SK-N-SH treated with all-trans-retinoic acid at 6 μM for 48 hours (cell line): Measurements from ENCODE around the gene GET4.

ENCODE experiments used
- ATAC-seq: fragments of 200-7000 bp; cut with Tn5 transposase; 3 replicates; pipeline ENCODE4 v1.9.1; 2020; ENCODE audit warnings: mild to moderate bottlenecking, moderate library complexity
- CREB5 ChIP-seq: fragments of 250-450 bp; sonication (Bioruptor Pico); IDR thresholded peaks from 2 replicates; pipeline ENCODE4 v1.5.1; 2020; ENCODE audit warnings: low read depth, mild to moderate bottlenecking, moderate library complexity
- CSDC2 ChIP-seq: fragments of 250-450 bp; sonication (Bioruptor Pico); IDR thresholded peaks from 2 replicates; pipeline ENCODE4 v1.5.0; 2020; ENCODE audit warnings: mild to moderate bottlenecking, moderate library complexity
- CSRNP3 ChIP-seq: fragments of 250-450 bp; sonication (Bioruptor Pico); IDR thresholded peaks from 2 replicates; pipeline ENCODE4 v1.5.1; 2021; ENCODE audit warnings: mild to moderate bottlenecking, moderate library complexity
- ESRRG ChIP-seq: fragments of 250-450 bp; sonication (Bioruptor Pico); IDR thresholded peaks from 2 replicates; pipeline ENCODE4 v1.6.1; 2021; ENCODE audit warnings: mild to moderate bottlenecking
- GLIS3 ChIP-seq: fragments of 250-450 bp; sonication (Bioruptor Pico); IDR thresholded peaks from 2 replicates; pipeline ENCODE4 v1.5.0; 2020; ENCODE audit warnings: mild to moderate bottlenecking, moderate library complexity
- ISL1 ChIP-seq: fragments of 250-450 bp; sonication (Bioruptor Pico); IDR thresholded peaks from 2 replicates; pipeline ENCODE4 v2.1.2; 2022; ENCODE audit warnings: mild to moderate bottlenecking, moderate library complexity
- OSR1 ChIP-seq: fragments of 250-450 bp; sonication (Bioruptor Pico); IDR thresholded peaks from 2 replicates; pipeline ENCODE4 v1.8.0; 2022; ENCODE audit warnings: moderate library complexity, mild to moderate bottlenecking, inconsistent platforms
- PATZ1 ChIP-seq: fragments of 250-450 bp; sonication (Bioruptor Pico); IDR thresholded peaks from 2 replicates; pipeline ENCODE4 v1.8.0; 2020; ENCODE audit warnings: mild to moderate bottlenecking, moderate library complexity, borderline replicate concordance
- POU6F1 ChIP-seq: fragments of 250-450 bp; sonication (Bioruptor Pico); IDR thresholded peaks from 2 replicates; pipeline ENCODE4 v1.8.0; 2021; ENCODE audit warnings: low read depth, mild to moderate bottlenecking, moderate library complexity, borderline replicate concordance
- PPARA ChIP-seq: fragments of 250-450 bp; sonication (Bioruptor Pico); IDR thresholded peaks from 2 replicates; pipeline ENCODE4 v1.5.0; 2020; ENCODE audit warnings: mild to moderate bottlenecking, borderline replicate concordance
- RARB ChIP-seq: fragments of 250-450 bp; sonication (Bioruptor Pico); IDR thresholded peaks from 2 replicates; pipeline ENCODE4 v1.8.0; 2021; ENCODE audit warnings: mild to moderate bottlenecking, moderate library complexity
- SNAI2 ChIP-seq: fragments of 250-450 bp; sonication (Bioruptor Pico); IDR thresholded peaks from 2 replicates; pipeline ENCODE4 v1.5.0; 2020; ENCODE audit warnings: mild to moderate bottlenecking, moderate library complexity
- TOX ChIP-seq: fragments of 250-450 bp; sonication (Bioruptor Pico); IDR thresholded peaks from 2 replicates; pipeline ENCODE4 v1.8.0; 2021; ENCODE audit warnings: mild to moderate bottlenecking, moderate library complexity, borderline replicate concordance
- TSHZ2 ChIP-seq: fragments of 250-450 bp; sonication (Bioruptor Pico); IDR thresholded peaks from 2 replicates; pipeline ENCODE4 v1.5.0; 2020; ENCODE audit warnings: mild to moderate bottlenecking, moderate library complexity
- ZFP3 ChIP-seq: fragments of 250-450 bp; sonication (Bioruptor Pico); IDR thresholded peaks from 2 replicates; pipeline ENCODE4 v1.5.0; 2020; ENCODE audit warnings: mild to moderate bottlenecking, moderate library complexity
- ZFP30 ChIP-seq: fragments of 450-650 bp; formaldehyde crosslinking; IDR thresholded peaks from 2 replicates; pipeline ENCODE4 v1.5.0; 2022; ENCODE audit warnings: mild to moderate bottlenecking, moderate library complexity
- ZNF70 ChIP-seq: fragments of 450-650 bp; formaldehyde crosslinking; IDR thresholded peaks from 2 replicates; pipeline ENCODE4 v1.5.0; 2020; ENCODE audit warnings: mild to moderate bottlenecking, moderate library complexity
- ZNF8 ChIP-seq: fragments of 450-650 bp; formaldehyde crosslinking; IDR thresholded peaks from 2 replicates; pipeline ENCODE4 v1.5.0; 2020; ENCODE audit warnings: mild to moderate bottlenecking, moderate library complexity

GET4 gene

GRCh38 chr7:911791-912480 lies 35.6 kb downstream of the GET4 start:
- no peak for ATAC-seq
- TF ChIP-seq CREB5 (CRISPR knock-in tag): no peak
- no peak for TF ChIP-seq OSR1
- TF ChIP-seq ZNF70 (CRISPR knock-in tag): no peak
- no peak for TF ChIP-seq ZFP30 (CRISPR knock-in tag)
- TF ChIP-seq PATZ1 (CRISPR knock-in tag): no peak
- TF ChIP-seq RARB (CRISPR knock-in tag): no peak
- TF ChIP-seq CSRNP3 (CRISPR knock-in tag): no peak
- TF ChIP-seq TOX (CRISPR knock-in tag): no peak
- no peak for TF ChIP-seq PPARA (CRISPR knock-in tag)
- TF ChIP-seq POU6F1 (CRISPR knock-in tag): no peak
- TF ChIP-seq CSDC2 (CRISPR knock-in tag): no peak
- TF ChIP-seq ZFP3 (CRISPR knock-in tag): no peak
- TF ChIP-seq ZNF8 (CRISPR knock-in tag): no peak
- TF ChIP-seq ISL1 (CRISPR knock-in tag): no peak
- TF ChIP-seq TSHZ2: no peak

- no peak for TF ChIP-seq RARB (CRISPR knock-in tag)
- no peak for TF ChIP-seq ZNF70 (CRISPR knock-in tag)
- TF ChIP-seq TOX (CRISPR knock-in tag): no peak
- no peak for TF ChIP-seq ESRRG (CRISPR knock-in tag)
- no peak for TF ChIP-seq SNAI2
- TF ChIP-seq ZFP30 (CRISPR knock-in tag): no peak
- TF ChIP-seq POU6F1 (CRISPR knock-in tag): no peak
- no peak for TF ChIP-seq GLIS3 (CRISPR knock-in tag)
- TF ChIP-seq PATZ1 (CRISPR knock-in tag): no peak
- no peak for TF ChIP-seq ZNF8 (CRISPR knock-in tag)
- no peak for TF ChIP-seq CREB5 (CRISPR knock-in tag)
- no peak for TF ChIP-seq CSDC2 (CRISPR knock-in tag)
- TF ChIP-seq, all 23 proteins: peak for 0
- ATAC-seq: no peak
Observed at GRCh38 chr7:913736-914520, 37.6 kb downstream of the GET4 start.
